ENCODE results near the gene PKD2.

DNA sequence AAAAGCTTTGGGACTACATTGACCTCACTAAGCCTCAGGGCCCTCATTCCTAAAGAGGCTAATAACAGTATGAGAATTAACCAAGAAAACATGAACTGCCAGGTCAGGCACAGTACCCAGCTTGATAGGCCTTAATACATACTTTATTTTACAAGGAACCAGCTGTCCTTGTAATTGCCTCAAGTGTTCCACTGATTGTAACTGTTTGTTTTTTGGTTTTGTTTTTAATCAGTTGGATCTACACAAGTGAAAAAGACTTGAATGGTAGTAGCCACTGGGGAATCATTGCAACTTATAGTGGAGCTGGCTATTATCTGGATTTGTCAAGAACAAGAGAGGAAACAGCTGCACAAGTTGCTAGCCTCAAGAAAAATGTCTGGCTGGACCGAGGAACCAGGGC lies 35.6 kb downstream of the PKD2 start:
- TF ChIP-seq, protein P1, sequence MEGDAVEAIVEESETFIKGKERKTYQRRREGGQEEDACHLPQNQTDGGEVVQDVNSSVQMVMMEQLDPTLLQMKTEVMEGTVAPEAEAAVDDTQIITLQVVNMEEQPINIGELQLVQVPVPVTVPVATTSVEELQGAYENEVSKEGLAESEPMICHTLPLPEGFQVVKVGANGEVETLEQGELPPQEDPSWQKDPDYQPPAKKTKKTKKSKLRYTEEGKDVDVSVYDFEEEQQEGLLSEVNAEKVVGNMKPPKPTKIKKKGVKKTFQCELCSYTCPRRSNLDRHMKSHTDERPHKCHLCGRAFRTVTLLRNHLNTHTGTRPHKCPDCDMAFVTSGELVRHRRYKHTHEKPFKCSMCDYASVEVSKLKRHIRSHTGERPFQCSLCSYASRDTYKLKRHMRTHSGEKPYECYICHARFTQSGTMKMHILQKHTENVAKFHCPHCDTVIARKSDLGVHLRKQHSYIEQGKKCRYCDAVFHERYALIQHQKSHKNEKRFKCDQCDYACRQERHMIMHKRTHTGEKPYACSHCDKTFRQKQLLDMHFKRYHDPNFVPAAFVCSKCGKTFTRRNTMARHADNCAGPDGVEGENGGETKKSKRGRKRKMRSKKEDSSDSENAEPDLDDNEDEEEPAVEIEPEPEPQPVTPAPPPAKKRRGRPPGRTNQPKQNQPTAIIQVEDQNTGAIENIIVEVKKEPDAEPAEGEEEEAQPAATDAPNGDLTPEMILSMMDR (conservative IDR thresholded peaks at IDR 0.05 in 1 of 2, IDR thresholded peaks at IDR 0.05 in 1 of 2; ENCODE audit: low read depth in 1 of 2, low read length in 2 of 2): no peak
- TF ChIP-seq EZH2 (IDR thresholded peaks at IDR 0.05; ENCODE audit: low read length, missing control alignments): no peak

Measured in fibroblast of lung (primary cell).